ENCODE results near the gene TCF12. TPM values are rescaled to one million over a fixed set of nuclear protein-coding genes. Genes with fewer than 3 reads are reported as not detected.

TCF12 gene
- total and polyA plus RNA-seq, 8 donors: 7.7 to 67.4 (median 27.3) TPM

- 79 to 85% methylated on average over 14 of the region's 14 CpGs for WGBS, 2 donors
- H3K4me3 ChIP-seq: no peak overlapping the region
- no peak for ATAC-seq
- no peak overlapping the region for H3K27ac ChIP-seq
- no peak for DNase-seq
- no peaks in the 10 kb centered on the region for H3K4me1 ChIP-seq
- TF ChIP-seq CTCF (IDR thresholded peaks at IDR 0.05): no peak
- intact Hi-C loops (cut with DNase I): no loop called here
- no peaks in the 10 kb centered on the region for H3K9me3 ChIP-seq
- H3K27me3 ChIP-seq: no peaks in the 10 kb centered on the region
- H3K36me3 ChIP-seq: no peaks in the 10 kb centered on the region
- FAIRE-seq: no peak
Measured at GRCh38 chr15:57298843-57299550, 380.6 kb downstream of the TCF12 start.

- FAIRE-seq: no peak
Measured at GRCh38 chr15:57301307-57301706, 382.9 kb downstream of the TCF12 start.

GRCh38 chr15:57302640-57303257, 384.3 kb downstream of the TCF12 start:
- DNase-seq (no peak), ATAC-seq (no peak), FAIRE-seq (no peak)
- no peaks in the 10 kb centered on the region for H3K27me3 ChIP-seq
- WGBS, 2 donors: 67 to 81% methylated on average over 9 of the region's 9 CpGs
- H3K36me3 ChIP-seq: no peaks in the 10 kb centered on the region
- no peaks in the 10 kb centered on the region for H3K9me3 ChIP-seq
- no peak overlapping the region for H3K27ac ChIP-seq
- no peaks in the 10 kb centered on the region for H3K4me1 ChIP-seq
- intact Hi-C loops (cut with DNase I): loop anchor here in 2 of 3 donors (10.0 kb wide), 1 partner anchor 808 kb away; no protein-coding TSS in a partner anchor
- no peak for TF ChIP-seq CTCF (IDR thresholded peaks at IDR 0.05)
- no peak overlapping the region for H3K4me3 ChIP-seq

More at GRCh38 chr15:57301307-57301706, 382.9 kb downstream of the TCF12 start:
- no peak for TF ChIP-seq CTCF (IDR thresholded peaks at IDR 0.05)
- WGBS, 2 donors: 83 to 95% methylated on average over 4 of the region's 4 CpGs
- Histone ChIP-seq H3K27ac (no peak overlapping the region), H3K9me3 (no peaks in the 10 kb centered on the region), H3K4me3 (no peak overlapping the region), H3K4me1 (no peaks in the 10 kb centered on the region), H3K27me3 (no peaks in the 10 kb centered on the region), H3K36me3 (no peaks in the 10 kb centered on the region)
- ATAC-seq: no peak
- intact Hi-C loops (cut with DNase I): loop anchor here in 2 of 3 donors (10.0 kb wide), 1 partner anchor 807 kb away; no protein-coding TSS in a partner anchor
- DNase-seq: no peak

- intact Hi-C loops (cut with DNase I): loop anchor here in 2 of 3 donors (5.0 to 10.0 kb wide), 3 partner anchors 148 to 810 kb away; no protein-coding TSS in a partner anchor
- Histone ChIP-seq H3K4me1 (no peaks in the 10 kb centered on the region), H3K9me3 (no peaks in the 10 kb centered on the region), H3K4me3 (no peak overlapping the region), H3K27ac (no peak overlapping the region), H3K36me3 (no peaks in the 10 kb centered on the region), H3K27me3 (no peaks in the 10 kb centered on the region)
- no peak for TF ChIP-seq CTCF (IDR thresholded peaks at IDR 0.05)
- no peak for DNase-seq
- ATAC-seq: no peak
- FAIRE-seq: no peak
- WGBS, 2 donors: 91 to 92% methylated on average over 4 of the region's 4 CpGs
Measured at GRCh38 chr15:57305009-57305408, 386.6 kb downstream of the TCF12 start.

Measured in pancreas (tissue), 10 donors.